Epithelial cell of esophagus (primary cell): Measurements from ENCODE around the gene CLEC2L.
"Not testable (repeated sequence)": the region's sequence is repeated elsewhere in the genome, so short reads cannot be mapped to it uniquely, and the experiment has no call there.

Experiments
- DNase-seq: peaks from one replicate; pipeline ENCODE4 v3.0.0; 2010; ENCODE audit warnings: low read depth
- H3K4me3 ChIP-seq: 2 replicates; pipeline ENCODE4 v1.5.1; 2011; ENCODE audit warnings: mild to moderate bottlenecking, low read length, control low read depth
- TF ChIP-seq, protein P1 (sequence below): IDR thresholded peaks from 2 replicates; pipeline ENCODE4 v1.5.1; 2011; ENCODE audit warnings: low read depth, mild to moderate bottlenecking, low read length, control low read depth, inconsistent platforms; ENCODE audit not compliant: insufficient read depth; ENCODE audit errors: missing control alignments

The CLEC2L gene

GRCh38 chr7:139548302-139549028 is 25.0 kb downstream of the CLEC2L start:
- DNase-seq: no peak

DNA sequence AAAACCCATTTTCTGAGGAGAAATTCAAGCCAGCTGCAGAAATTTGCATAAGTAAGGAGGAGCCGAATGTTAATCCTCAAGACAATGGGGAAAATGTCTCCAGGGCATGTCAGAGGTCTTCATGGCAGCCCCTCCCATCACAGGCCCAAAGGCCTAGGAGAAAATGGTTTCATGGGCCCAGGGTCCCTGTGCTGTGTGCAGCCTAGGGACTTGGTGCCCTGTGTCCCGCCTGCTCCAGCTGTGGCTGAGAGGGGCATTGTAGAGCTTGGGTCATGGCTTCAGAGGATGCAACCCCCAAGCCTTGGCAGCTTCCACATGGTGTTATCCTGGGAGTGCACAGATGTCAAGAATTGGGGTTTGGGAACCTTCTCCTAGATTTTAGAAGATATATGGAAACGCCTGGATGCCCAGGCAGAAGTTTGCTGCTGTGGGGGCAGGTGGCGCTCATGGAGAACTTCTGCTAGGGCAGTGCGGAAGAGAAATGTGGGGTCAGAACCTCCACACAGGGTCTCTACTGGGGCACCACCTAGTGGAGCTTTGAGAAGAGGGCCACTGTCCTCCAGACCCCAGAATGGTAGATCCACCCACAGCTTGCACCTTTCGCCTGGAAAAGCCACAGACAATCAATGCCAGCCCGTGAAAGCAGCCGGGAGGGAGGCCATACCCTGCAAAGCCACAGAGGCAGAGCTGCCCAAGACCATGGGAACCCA is 30.7 kb downstream of the CLEC2L start:
- not testable (repeated sequence) for H3K4me3 ChIP-seq, DNase-seq

More at GRCh38 chr7:139548302-139549028, 25.0 kb downstream of the CLEC2L start:
- TF ChIP-seq, protein P1, sequence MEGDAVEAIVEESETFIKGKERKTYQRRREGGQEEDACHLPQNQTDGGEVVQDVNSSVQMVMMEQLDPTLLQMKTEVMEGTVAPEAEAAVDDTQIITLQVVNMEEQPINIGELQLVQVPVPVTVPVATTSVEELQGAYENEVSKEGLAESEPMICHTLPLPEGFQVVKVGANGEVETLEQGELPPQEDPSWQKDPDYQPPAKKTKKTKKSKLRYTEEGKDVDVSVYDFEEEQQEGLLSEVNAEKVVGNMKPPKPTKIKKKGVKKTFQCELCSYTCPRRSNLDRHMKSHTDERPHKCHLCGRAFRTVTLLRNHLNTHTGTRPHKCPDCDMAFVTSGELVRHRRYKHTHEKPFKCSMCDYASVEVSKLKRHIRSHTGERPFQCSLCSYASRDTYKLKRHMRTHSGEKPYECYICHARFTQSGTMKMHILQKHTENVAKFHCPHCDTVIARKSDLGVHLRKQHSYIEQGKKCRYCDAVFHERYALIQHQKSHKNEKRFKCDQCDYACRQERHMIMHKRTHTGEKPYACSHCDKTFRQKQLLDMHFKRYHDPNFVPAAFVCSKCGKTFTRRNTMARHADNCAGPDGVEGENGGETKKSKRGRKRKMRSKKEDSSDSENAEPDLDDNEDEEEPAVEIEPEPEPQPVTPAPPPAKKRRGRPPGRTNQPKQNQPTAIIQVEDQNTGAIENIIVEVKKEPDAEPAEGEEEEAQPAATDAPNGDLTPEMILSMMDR: no peak
- H3K4me3 ChIP-seq: no peak overlapping the region

GRCh38 chr7:139557857-139558581 is 34.5 kb downstream of the CLEC2L start:
- no peak for DNase-seq
- TF ChIP-seq, protein P1: no peak
- no peak overlapping the region for H3K4me3 ChIP-seq

DNA sequence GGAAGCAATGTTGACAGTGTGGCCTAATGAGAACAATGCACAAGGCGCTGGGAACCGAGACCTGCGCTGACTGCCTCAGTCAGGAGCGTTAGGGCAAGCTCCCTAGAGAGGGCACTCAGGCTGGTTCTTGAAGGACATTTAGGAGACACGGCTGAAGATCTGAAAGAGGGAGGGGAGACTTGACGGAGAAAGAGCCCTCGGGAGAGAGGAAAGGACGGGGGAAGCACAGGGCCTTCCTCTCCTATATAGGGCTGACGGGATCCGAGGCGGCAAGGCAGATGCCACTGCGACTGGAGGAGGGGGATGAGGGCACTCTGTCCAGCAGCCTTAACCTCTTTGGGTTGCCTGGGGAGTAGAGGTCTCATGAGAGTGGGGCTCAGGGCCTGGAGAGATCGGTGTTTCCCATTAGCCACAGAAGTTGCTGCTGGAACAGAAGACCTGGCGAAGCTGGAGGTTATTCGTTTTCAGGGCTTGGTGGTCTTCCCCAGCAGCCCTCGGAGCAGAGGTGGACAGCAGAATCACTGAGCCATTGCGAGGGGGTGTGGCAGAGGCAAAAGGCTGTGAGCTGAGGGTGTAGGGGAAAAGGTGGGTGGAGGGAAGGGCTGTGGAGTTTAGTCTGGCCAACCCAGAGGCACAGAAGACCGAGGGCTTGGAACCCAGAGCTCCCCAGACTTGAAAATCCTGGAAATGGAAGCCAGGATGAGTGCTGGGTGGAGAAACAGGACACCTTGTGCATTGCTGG is 36.0 kb downstream of the CLEC2L start:
- no peak for DNase-seq
- no peak overlapping the region for H3K4me3 ChIP-seq
- TF ChIP-seq, protein P1: no peak

DNA sequence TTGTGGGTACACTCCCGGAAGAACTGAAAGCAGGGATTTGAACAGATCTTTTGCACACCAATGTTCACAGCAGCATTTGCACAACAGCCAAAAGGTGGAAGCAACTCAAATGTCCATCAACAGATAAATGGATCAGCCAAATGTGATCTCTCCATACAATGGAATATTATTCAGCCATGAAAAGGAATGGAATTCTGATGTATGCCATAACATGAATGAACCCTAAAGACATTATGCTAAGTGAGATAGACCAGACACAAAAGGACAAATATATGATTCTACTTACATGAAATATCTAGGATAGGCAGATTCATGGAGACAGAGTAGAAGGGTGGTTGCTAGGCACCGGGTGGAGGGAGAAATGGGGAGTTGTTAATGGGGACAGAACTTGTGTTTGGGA is 36.7 kb downstream of the CLEC2L start:
- no peak for DNase-seq
- TF ChIP-seq, protein P1: no peak
- H3K4me3 ChIP-seq: no peak overlapping the region

GRCh38 chr7:139560678-139561077 is 37.2 kb downstream of the CLEC2L start:
- TF ChIP-seq, protein P1: no peak
- H3K4me3 ChIP-seq: no peak overlapping the region
- DNase-seq: no peak

GRCh38 chr7:139562491-139562890 is 39.0 kb downstream of the CLEC2L start:
- H3K4me3 ChIP-seq: no peak overlapping the region
- DNase-seq: no peak
- TF ChIP-seq, protein P1: no peak
